Activated CD4-positive, alpha-beta T cell treated with anti-CD3 and anti-CD28 coated beads, Interleukin-2, amount 10 ng/mL, durations not matched to agents 24 days and 14 days (primary cell): ENCODE data around the gene APOBR. TPM values are rescaled to one million over a fixed set of nuclear protein-coding genes. Genes with fewer than 3 reads are reported as not detected.
A peak's percentile ranks its signal among the peaks of the same experiment; 100 is the strongest.
"Not testable (repeated sequence)": the region's sequence is repeated elsewhere in the genome, so short reads cannot be mapped to it uniquely, and the experiment has no call there.

Experiments
- DNase-seq: peaks from one replicate; pipeline ENCODE4 v3.0.0; 2022
- H3K27ac Mint-ChIP-seq: one replicate; pipeline ENCODE4 v1.8.0; 2022; ENCODE audit warnings: mild to moderate bottlenecking, mixed read lengths
- H3K27me3 Mint-ChIP-seq: one replicate; pipeline ENCODE4 v1.8.0; 2022; ENCODE audit warnings: mixed read lengths
- H3K36me3 Mint-ChIP-seq: one replicate; pipeline ENCODE4 v1.8.0; 2022; ENCODE audit warnings: low read depth, mild to moderate bottlenecking, mixed read lengths
- H3K4me1 Mint-ChIP-seq: one replicate; pipeline ENCODE4 v1.8.0; 2021; ENCODE audit warnings: mixed read lengths
- H3K4me3 Mint-ChIP-seq: one replicate; pipeline ENCODE4 v1.8.0; 2022; ENCODE audit warnings: mild to moderate bottlenecking, moderate library complexity, mixed read lengths
- H3K9me3 Mint-ChIP-seq: one replicate; pipeline ENCODE4 v1.8.0; 2021; ENCODE audit warnings: mixed read lengths
- intact Hi-C: fragments of 100-400 bp; cut with micrococcal nuclease; formaldehyde crosslinking; loops from one replicate; pipeline ENCODE4 v1.15.1; 2023
- total RNA-seq: library from RNA; stranded (reverse); gene quantifications from 2 replicates; pipeline ENCODE4 v1.2.3, GENCODE V29; 2022

APOBR gene
- total RNA-seq: 4.0 and 4.1 TPM in 2 replicates

- Mint-ChIP-seq H3K9me3 (no peaks in the 10 kb centered on the region), H3K4me1 (peaks cover 54% of the 10 kb centered on the region), H3K36me3 (peaks cover 15% of the 10 kb centered on the region), H3K27ac (peak within 1 kb of the TSS; percentile 98), H3K27me3 (no peaks in the 10 kb centered on the region), H3K4me3 (peak within 1 kb of the TSS; percentile 97)
- intact Hi-C loops: loop anchor here (1.0 kb wide), 1 partner anchor 60 kb away; no protein-coding TSS in a partner anchor
- DNase-seq: peak; percentile 96
These were observed at the start of gene APOBR for GRCh38 chr16:28494121-28494851. APOBR (plus strand) TSS chr16:28494643; CDS start chr16:28494682, 39 bp downstream.

GRCh38 chr16:28446388-28446787 is 48.1 kb upstream of the APOBR start:
- H3K4me3 Mint-ChIP-seq, H3K27me3 Mint-ChIP-seq, intact Hi-C loops, H3K36me3 Mint-ChIP-seq, H3K4me1 Mint-ChIP-seq, H3K9me3 Mint-ChIP-seq, DNase-seq, H3K27ac Mint-ChIP-seq: not testable (repeated sequence)

GRCh38 chr16:28447081-28447480 is 47.4 kb upstream of the APOBR start:
- H3K27me3 Mint-ChIP-seq, H3K4me3 Mint-ChIP-seq, DNase-seq, H3K36me3 Mint-ChIP-seq, H3K4me1 Mint-ChIP-seq, intact Hi-C loops, H3K27ac Mint-ChIP-seq, H3K9me3 Mint-ChIP-seq: not testable (repeated sequence)

GRCh38 chr16:28473714-28474265 is 20.7 kb upstream of the APOBR start:
- intact Hi-C loops: no loop called here
- no peak overlapping the region for H3K4me3 Mint-ChIP-seq
- H3K9me3 Mint-ChIP-seq: no peaks in the 10 kb centered on the region
- peak overlapping the region; percentile 44 for H3K27ac Mint-ChIP-seq
- H3K36me3 Mint-ChIP-seq: peaks cover 25% of the 10 kb centered on the region
- peak; percentile 43 for DNase-seq
- H3K4me1 Mint-ChIP-seq: peaks cover 5% of the 10 kb centered on the region
- H3K27me3 Mint-ChIP-seq: no peaks in the 10 kb centered on the region

GRCh38 chr16:28475221-28475620 is 19.2 kb upstream of the APOBR start:
- Mint-ChIP-seq H3K4me3 (no peak overlapping the region), H3K27me3 (no peaks in the 10 kb centered on the region), H3K27ac (no peak overlapping the region), H3K4me1 (peaks cover 5% of the 10 kb centered on the region), H3K36me3 (peaks cover 27% of the 10 kb centered on the region), H3K9me3 (no peaks in the 10 kb centered on the region)
- intact Hi-C loops: no loop called here
- DNase-seq: peak; percentile 53

- peak; percentile 48 for DNase-seq
- intact Hi-C loops: no loop called here
- peaks cover 34% of the 10 kb centered on the region for H3K36me3 Mint-ChIP-seq
These were observed 17.0 kb upstream of the APOBR start for GRCh38 chr16:28477311-28477920.

GRCh38 chr16:28478506-28479180 is 15.8 kb upstream of the APOBR start:
- DNase-seq: peak; percentile 51
- H3K27ac Mint-ChIP-seq: no peak overlapping the region
- no peak overlapping the region for H3K4me3 Mint-ChIP-seq
- H3K4me1 Mint-ChIP-seq: peaks cover 2% of the 10 kb centered on the region
- peaks cover 39% of the 10 kb centered on the region for H3K36me3 Mint-ChIP-seq
- no peaks in the 10 kb centered on the region for H3K9me3 Mint-ChIP-seq
- intact Hi-C loops: no loop called here
- H3K27me3 Mint-ChIP-seq: no peaks in the 10 kb centered on the region

More at GRCh38 chr16:28477311-28477920, 17.0 kb upstream of the APOBR start:
- H3K27me3 Mint-ChIP-seq: no peaks in the 10 kb centered on the region
- no peak overlapping the region for H3K4me3 Mint-ChIP-seq
- no peaks in the 10 kb centered on the region for H3K9me3 Mint-ChIP-seq
- H3K27ac Mint-ChIP-seq: no peak overlapping the region
- H3K4me1 Mint-ChIP-seq: peaks cover 5% of the 10 kb centered on the region

GRCh38 chr16:28482026-28482425 is 12.4 kb upstream of the APOBR start:
- H3K9me3 Mint-ChIP-seq: no peaks in the 10 kb centered on the region
- peaks cover under 1% of the 10 kb centered on the region for H3K4me1 Mint-ChIP-seq
- no peak for DNase-seq
- H3K27me3 Mint-ChIP-seq: no peaks in the 10 kb centered on the region
- intact Hi-C loops: no loop called here
- no peak overlapping the region for H3K27ac Mint-ChIP-seq
- peaks cover 39% of the 10 kb centered on the region for H3K36me3 Mint-ChIP-seq
- no peak overlapping the region for H3K4me3 Mint-ChIP-seq

- DNase-seq, H3K27ac Mint-ChIP-seq, H3K4me1 Mint-ChIP-seq, intact Hi-C loops, H3K27me3 Mint-ChIP-seq, H3K9me3 Mint-ChIP-seq, H3K4me3 Mint-ChIP-seq: not testable (repeated sequence)
- peaks cover 42% of the 10 kb centered on the region for H3K36me3 Mint-ChIP-seq
These were observed 11.1 kb upstream of the APOBR start for GRCh38 chr16:28483361-28483760.

GRCh38 chr16:28486266-28486665 is 8.2 kb upstream of the APOBR start:
- H3K27ac Mint-ChIP-seq: no peak overlapping the region
- no peak for DNase-seq
- no peak overlapping the region for H3K4me3 Mint-ChIP-seq

GRCh38 chr16:28491230-28491969 is 3.0 kb upstream of the APOBR start:
- intact Hi-C loops: no loop called here
- H3K4me1 Mint-ChIP-seq: peaks cover 54% of the 10 kb centered on the region
- peak overlapping the region; percentile 100 for H3K27ac Mint-ChIP-seq
- H3K4me3 Mint-ChIP-seq: peak overlapping the region; percentile 97
- peak; percentile 74 for DNase-seq
- H3K9me3 Mint-ChIP-seq: no peaks in the 10 kb centered on the region
- no peaks in the 10 kb centered on the region for H3K27me3 Mint-ChIP-seq
- H3K36me3 Mint-ChIP-seq: peaks cover 30% of the 10 kb centered on the region

More at GRCh38 chr16:28486266-28486665, 8.2 kb upstream of the APOBR start:
- H3K9me3 Mint-ChIP-seq: no peaks in the 10 kb centered on the region
- peaks cover 51% of the 10 kb centered on the region for H3K36me3 Mint-ChIP-seq
- H3K4me1 Mint-ChIP-seq: peaks cover 18% of the 10 kb centered on the region
- intact Hi-C loops: no loop called here
- no peaks in the 10 kb centered on the region for H3K27me3 Mint-ChIP-seq

GRCh38 chr16:28491970-28492474 is 2.4 kb upstream of the APOBR start, which contains the start of gene CLN3:
CLN3 (minus strand) TSS chr16:28492074; CDS start chr16:28491759, 315 bp downstream.
- DNase-seq: peak; percentile 96
- Mint-ChIP-seq H3K9me3 (no peaks in the 10 kb centered on the region), H3K4me3 (peak within 1 kb of the TSS; percentile 97), H3K27ac (peak within 1 kb of the TSS; percentile 100), H3K4me1 (peaks cover 59% of the 10 kb centered on the region), H3K27me3 (no peaks in the 10 kb centered on the region), H3K36me3 (peaks cover 28% of the 10 kb centered on the region)
- intact Hi-C loops: loop anchor here (1.0 kb wide), 1 partner anchor 280 kb away; no protein-coding TSS in a partner anchor

- intact Hi-C loops: loop anchor here (1.0 kb wide), 1 partner anchor 280 kb away; no protein-coding TSS in a partner anchor
- Mint-ChIP-seq H3K27me3 (no peaks in the 10 kb centered on the region), H3K9me3 (no peaks in the 10 kb centered on the region), H3K36me3 (peaks cover 25% of the 10 kb centered on the region), H3K4me1 (peaks cover 61% of the 10 kb centered on the region), H3K4me3 (peak overlapping the region; percentile 97), H3K27ac (peak overlapping the region; percentile 100)
- peak; percentile 69 for DNase-seq
These were observed 1.9 kb upstream of the APOBR start for GRCh38 chr16:28492511-28492910.
